Fibroblast of lung (primary cell): Measurements from ENCODE around the gene TULP1. TPM values are rescaled to one million over a fixed set of nuclear protein-coding genes. Genes with fewer than 3 reads are reported as not detected.

ENCODE experiments used
- DNase-seq, 2 donors: peaks; one replicate each; pipeline versions ENCODE4 v3.0.0 to v3.0.0-alpha.2; 2010; ENCODE audit warnings: low read depth in 2 of 2
- H2AFZ ChIP-seq: 2 replicates; pipeline ENCODE4 v1.5.1; 2012; ENCODE audit warnings: low read length, control low read depth, inconsistent platforms
- H3K27ac ChIP-seq: 2 replicates; pipeline ENCODE4 v1.5.1; 2011; ENCODE audit warnings: low read length, control low read depth; ENCODE audit not compliant: insufficient read depth
- H3K27me3 ChIP-seq: 2 replicates; pipeline ENCODE4 v1.5.1; 2011; ENCODE audit warnings: mild to moderate bottlenecking, low read length; ENCODE audit not compliant: control insufficient read depth, insufficient read depth
- H3K36me3 ChIP-seq: 2 replicates; pipeline ENCODE4 v1.5.1; 2011; ENCODE audit warnings: low read length; ENCODE audit not compliant: control insufficient read depth, insufficient read depth
- H3K4me1 ChIP-seq: 2 replicates; pipeline ENCODE4 v1.5.1; 2011; ENCODE audit warnings: low read length; ENCODE audit not compliant: control insufficient read depth, insufficient read depth; ENCODE audit errors: extremely low read depth
- H3K4me2 ChIP-seq: 2 replicates; pipeline ENCODE4 v1.5.1; 2011; ENCODE audit warnings: low read length, control low read depth; ENCODE audit not compliant: insufficient read depth; ENCODE audit errors: extremely low read depth
- H3K4me3 ChIP-seq, 4 experiments: fragments of 200-600 bp in 1 of 4; sonication (generic) in 1 of 4; replicated peaks in 1 of 4; 2 replicates each; pipeline ENCODE4 v1.5.1; 2011 to 2016; ENCODE audit warnings: low read length in 4 of 4, low read depth in 3 of 4, mild to moderate bottlenecking in 3 of 4, control low read depth in 2 of 4, inconsistent platforms in 1 of 4, mixed read lengths in 1 of 4; ENCODE audit not compliant: insufficient read depth in 1 of 4; ENCODE audit errors: control extremely low read depth in 1 of 4
- H3K79me2 ChIP-seq: 2 replicates; pipeline ENCODE4 v1.5.1; 2012; ENCODE audit warnings: mild to moderate bottlenecking, low read length, inconsistent platforms; ENCODE audit not compliant: control insufficient read depth, insufficient read depth
- H3K9ac ChIP-seq: 2 replicates; pipeline ENCODE4 v1.5.1; 2011; ENCODE audit warnings: mild to moderate bottlenecking, low read length, control low read depth; ENCODE audit not compliant: insufficient read depth
- H3K9me3 ChIP-seq: 2 replicates; pipeline ENCODE4 v1.5.1; 2012; ENCODE audit warnings: low read depth, low read length; ENCODE audit not compliant: control insufficient read depth, insufficient read depth
- H4K20me1 ChIP-seq: 2 replicates; pipeline ENCODE4 v1.5.1; 2011; ENCODE audit warnings: low read length; ENCODE audit not compliant: control insufficient read depth, insufficient read depth; ENCODE audit errors: extremely low read depth
- EZH2 ChIP-seq: IDR thresholded peaks from 2 replicates; pipeline ENCODE4 v1.5.1; 2012; ENCODE audit warnings: low read length, control low read depth, mild to moderate bottlenecking; ENCODE audit errors: missing control alignments
- polyA minus RNA-seq: library from RNA; depleted of rRNA, polyadenylated mRNA; stranded (reverse); fragments of >200 nt; gene quantifications from 2 replicates; pipeline ENCODE4 v1.2.3, GENCODE V29; 2011; ENCODE audit warnings: low replicate concordance
- polyA plus RNA-seq, 2 donors: library from polyadenylated mRNA; depleted of rRNA in 1 of 2; stranded (reverse) in 1 of 2; unstranded in 1 of 2; fragments of >200 nt; gene quantifications; 2 replicates each; pipeline ENCODE4 v1.2.1, GENCODE V29; 2011 to 2012; ENCODE audit warnings: missing spikeins in 1 of 2
- total RNA-seq: library from RNA; depleted of rRNA; stranded (reverse); fragments of >200 nt; gene quantifications from 2 replicates; pipeline ENCODE4 v1.2.1, GENCODE V29; 2014
- TF ChIP-seq, protein P1 (sequence below), 2 donors: IDR thresholded peaks in 1 of 2; conservative IDR thresholded peaks in 1 of 2; 1 replicate in 1 of 2; 2 replicates in 1 of 2; pipeline ENCODE4 v1.5.1; 2011 to 2012; ENCODE audit warnings: low read length in 2 of 2, control low read depth in 1 of 2, inconsistent platforms in 1 of 2, low read depth in 1 of 2, mild to moderate bottlenecking in 1 of 2

Gene TULP1
- total RNA-seq: not detected in 2 replicates
- not detected in 2 replicates for polyA plus RNA-seq
- polyA plus RNA-seq (2012): 0.06 TPM in 1 of 2 replicates, not detected in the other
- polyA minus RNA-seq: not detected in 2 replicates

DNA sequence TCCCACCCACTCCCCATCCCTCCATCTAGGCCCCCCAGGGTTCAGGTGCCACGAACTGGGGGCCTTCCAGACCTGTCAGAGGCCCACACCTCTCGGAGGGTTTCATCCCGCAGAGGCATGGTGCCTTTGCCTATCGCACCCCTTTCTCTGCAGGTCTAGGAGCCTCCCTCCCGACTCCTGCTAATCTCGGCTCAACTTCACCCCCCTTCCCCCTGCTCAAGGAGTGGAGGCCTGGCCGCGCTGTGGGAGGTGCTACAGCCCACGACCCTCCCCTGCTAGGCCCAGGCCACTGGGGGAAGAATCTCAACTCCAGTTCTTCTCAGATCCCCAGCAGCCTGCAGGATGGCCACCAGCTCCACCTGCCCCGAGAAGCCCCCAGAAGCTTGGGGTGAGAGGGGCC, at the start of gene TULP1:
TULP1 (minus strand) TSS at position 157 of the 400 bp plus-strand sequence; CDS start at position 119, 38 bp downstream.
- Histone ChIP-seq H3K4me2 (no peak within 1 kb of the TSS), H3K4me3 (no peak within 1 kb of the TSS), H3K27ac (no peak within 1 kb of the TSS), H3K9me3 (no peaks in the 10 kb centered on the region), H3K9ac (no peak within 1 kb of the TSS), H2AFZ (no peak within 1 kb of the TSS), H4K20me1 (no peaks in the 10 kb centered on the region), H3K27me3 (peaks cover 28% of the 10 kb centered on the region), H3K36me3 (no peaks in the 10 kb centered on the region), H3K79me2 (no peaks in the 10 kb centered on the region), H3K4me1 (no peaks in the 10 kb centered on the region)
- TF ChIP-seq, protein P1, sequence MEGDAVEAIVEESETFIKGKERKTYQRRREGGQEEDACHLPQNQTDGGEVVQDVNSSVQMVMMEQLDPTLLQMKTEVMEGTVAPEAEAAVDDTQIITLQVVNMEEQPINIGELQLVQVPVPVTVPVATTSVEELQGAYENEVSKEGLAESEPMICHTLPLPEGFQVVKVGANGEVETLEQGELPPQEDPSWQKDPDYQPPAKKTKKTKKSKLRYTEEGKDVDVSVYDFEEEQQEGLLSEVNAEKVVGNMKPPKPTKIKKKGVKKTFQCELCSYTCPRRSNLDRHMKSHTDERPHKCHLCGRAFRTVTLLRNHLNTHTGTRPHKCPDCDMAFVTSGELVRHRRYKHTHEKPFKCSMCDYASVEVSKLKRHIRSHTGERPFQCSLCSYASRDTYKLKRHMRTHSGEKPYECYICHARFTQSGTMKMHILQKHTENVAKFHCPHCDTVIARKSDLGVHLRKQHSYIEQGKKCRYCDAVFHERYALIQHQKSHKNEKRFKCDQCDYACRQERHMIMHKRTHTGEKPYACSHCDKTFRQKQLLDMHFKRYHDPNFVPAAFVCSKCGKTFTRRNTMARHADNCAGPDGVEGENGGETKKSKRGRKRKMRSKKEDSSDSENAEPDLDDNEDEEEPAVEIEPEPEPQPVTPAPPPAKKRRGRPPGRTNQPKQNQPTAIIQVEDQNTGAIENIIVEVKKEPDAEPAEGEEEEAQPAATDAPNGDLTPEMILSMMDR (conservative IDR thresholded peaks at IDR 0.05 in 1 of 2, IDR thresholded peaks at IDR 0.05 in 1 of 2; ENCODE audit: low read depth in 1 of 2, low read length in 2 of 2): no peak
- no peak for TF ChIP-seq EZH2
- no peak for DNase-seq

DNA sequence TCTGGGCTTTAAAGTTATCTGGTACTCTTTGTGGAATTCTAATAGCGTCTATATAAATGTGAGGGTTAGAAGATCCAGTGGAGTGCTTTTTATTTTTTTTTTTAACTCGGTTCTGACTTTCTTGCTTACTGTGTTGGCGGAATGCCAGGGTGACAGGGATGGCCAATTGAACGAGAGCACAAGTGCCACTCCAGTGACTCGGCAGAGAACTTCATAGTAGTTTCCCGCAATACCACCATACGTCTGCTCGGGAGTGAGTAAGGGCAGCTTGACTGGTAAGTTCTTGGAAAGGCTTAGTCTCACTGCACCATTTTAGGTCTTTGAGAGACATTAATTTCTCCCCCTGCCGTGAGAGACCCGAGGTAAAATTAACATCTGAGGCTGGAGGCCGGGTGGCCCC, 49.4 kb upstream of the TULP1 start:
- H3K36me3 ChIP-seq: no peaks in the 10 kb centered on the region
- H4K20me1 ChIP-seq: no peaks in the 10 kb centered on the region

DNA sequence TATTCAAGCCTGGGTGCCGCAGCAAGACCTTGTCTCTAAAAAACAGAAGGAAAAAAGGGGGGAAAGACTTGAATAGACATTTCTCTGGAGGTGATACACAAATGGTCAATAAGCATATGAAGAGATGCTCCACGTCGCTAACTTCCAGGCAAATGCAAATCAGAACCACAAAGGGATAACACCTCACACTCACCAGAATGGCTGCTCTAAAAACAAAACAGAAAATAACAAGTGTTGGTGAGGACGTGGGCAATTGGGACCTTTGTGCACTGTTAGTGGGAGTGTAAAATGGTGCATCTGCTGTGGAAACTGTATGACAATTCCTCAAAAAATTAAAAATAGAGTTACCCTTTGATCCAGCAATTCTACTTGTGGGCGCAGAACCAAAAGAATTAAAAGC, 48.4 kb upstream of the TULP1 start:
- Histone ChIP-seq H3K4me1 (no peaks in the 10 kb centered on the region), H2AFZ (no peak overlapping the region), H3K36me3 (no peaks in the 10 kb centered on the region), H3K27ac (no peak overlapping the region), H3K9me3 (no peaks in the 10 kb centered on the region), H3K4me2 (no peak overlapping the region), H3K79me2 (no peaks in the 10 kb centered on the region), H4K20me1 (no peaks in the 10 kb centered on the region), H3K4me3 (no peak overlapping the region), H3K27me3 (peaks cover 25% of the 10 kb centered on the region), H3K9ac (no peak overlapping the region)
- TF ChIP-seq, protein P1 (conservative IDR thresholded peaks at IDR 0.05 in 1 of 2, IDR thresholded peaks at IDR 0.05 in 1 of 2; ENCODE audit: low read depth in 1 of 2, low read length in 2 of 2): no peak
- TF ChIP-seq EZH2: no peak
- DNase-seq: no peak

More for the DNA sequence above, 49.4 kb upstream of the TULP1 start:
- H3K9ac ChIP-seq: no peak overlapping the region
- H3K27me3 ChIP-seq: peaks cover 27% of the 10 kb centered on the region
- no peaks in the 10 kb centered on the region for H3K9me3 ChIP-seq
- H3K4me2 ChIP-seq: no peak overlapping the region
- TF ChIP-seq, protein P1 (conservative IDR thresholded peaks at IDR 0.05 in 1 of 2, IDR thresholded peaks at IDR 0.05 in 1 of 2; ENCODE audit: low read depth in 1 of 2, low read length in 2 of 2): no peak
- TF ChIP-seq EZH2: no peak
- no peak overlapping the region for H3K27ac ChIP-seq
- no peaks in the 10 kb centered on the region for H3K79me2 ChIP-seq
- DNase-seq: peak in 1 of 2 donors; percentile 52
- no peaks in the 10 kb centered on the region for H3K4me1 ChIP-seq
- no peak overlapping the region for H3K4me3 ChIP-seq
- no peak overlapping the region for H2AFZ ChIP-seq
